NOMO-1 treated with DMSO at 0.1 percent for 48 hours (cell line): Measurements from ENCODE around the gene PTGES3L.
"Not testable (repeated sequence)": the region's sequence is repeated elsewhere in the genome, so short reads cannot be mapped to it uniquely, and the experiment has no call there.

ENCODE experiments used
- DNase-seq: peaks from one replicate; lab custom pipeline; 2025; ENCODE audit not compliant: unreplicated experiment; lab: John Stamatoyannopoulos, UW

The PTGES3L gene

GRCh38 chr17:42982266-42982665 is 2.4 kb upstream of the PTGES3L start:
- DNase-seq = no peak

GRCh38 chr17:42980766-42981397 is 1.0 kb upstream of the PTGES3L start:
- peak; percentile 38 for DNase-seq

- DNase-seq = peak; percentile 67
Observed at GRCh38 chr17:42980274-42980765, 440 bp upstream of the PTGES3L start, which contains the start of gene RUNDC1. TSS of gene RUNDC1 (plus strand) at chr17:42980565. CDS start at chr17:42980577, 12 bp downstream.

GRCh38 chr17:42975701-42976100 is 4.2 kb downstream of the PTGES3L start:
- DNase-seq = not testable (repeated sequence)

- no peak for DNase-seq
Observed at GRCh38 chr17:42975265-42975664, 4.6 kb downstream of the PTGES3L start.

- not testable (repeated sequence) for DNase-seq
Observed at GRCh38 chr17:42973323-42973722, 6.6 kb downstream of the PTGES3L start.

- no peak for DNase-seq
Observed at GRCh38 chr17:42971589-42971988, 8.3 kb downstream of the PTGES3L start.

- peak; percentile 50 for DNase-seq
Observed at GRCh38 chr17:42969001-42969581, 10.8 kb downstream of the PTGES3L start.

GRCh38 chr17:42967925-42968324 is 12.0 kb downstream of the PTGES3L start:
- no peak for DNase-seq

- DNase-seq = peak; percentile 91
Observed at GRCh38 chr17:42964161-42964932, 15.5 kb downstream of the PTGES3L start, which contains the start of gene AARSD1. TSS of gene AARSD1 (minus strand) at chr17:42964454. CDS start at chr17:42964440, 14 bp downstream.

DNA sequence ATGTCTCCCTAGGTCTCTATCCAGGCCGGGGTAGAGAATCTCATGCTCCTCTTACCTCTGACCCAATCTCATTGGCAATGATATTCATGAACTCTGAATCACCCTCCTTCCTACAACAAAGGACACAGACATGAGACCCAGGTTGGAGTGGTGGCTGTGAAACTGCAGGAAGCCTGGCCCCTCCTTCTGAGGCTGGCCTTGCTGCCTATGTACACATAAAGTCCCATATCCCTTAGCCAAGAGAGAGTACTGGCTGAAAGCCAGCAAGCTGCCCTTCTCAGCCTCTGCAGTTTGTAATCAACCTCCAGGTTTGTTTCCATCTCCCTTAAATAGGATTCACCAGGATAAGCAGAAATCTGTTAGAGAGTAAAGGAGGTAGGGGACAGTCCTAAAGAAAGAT is 26.2 kb downstream of the PTGES3L start:
- no peak for DNase-seq

GRCh38 chr17:42950044-42950783 is 29.7 kb downstream of the PTGES3L start:
- no peak for DNase-seq

- DNase-seq = no peak
Observed at GRCh38 chr17:42946812-42947211, 33.1 kb downstream of the PTGES3L start.

DNA sequence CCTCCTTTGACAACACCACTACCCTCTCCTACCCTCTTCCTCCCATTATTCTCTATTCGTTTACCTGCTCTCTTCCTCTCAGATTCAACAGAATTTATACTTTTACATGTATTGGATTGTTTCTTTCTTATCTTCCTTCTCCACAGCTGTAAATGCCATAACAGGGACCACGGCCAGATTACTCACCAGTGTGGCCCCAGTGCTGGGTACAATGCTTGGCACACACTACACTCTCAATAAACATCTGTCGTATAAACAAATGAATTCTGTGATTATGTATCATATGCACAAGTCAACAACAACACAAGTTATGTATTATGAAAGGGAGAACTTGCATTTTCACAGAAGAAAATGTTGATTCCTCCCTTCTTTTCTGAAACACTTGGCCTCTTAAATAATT is 35.7 kb downstream of the PTGES3L start:
- DNase-seq = no peak

DNA sequence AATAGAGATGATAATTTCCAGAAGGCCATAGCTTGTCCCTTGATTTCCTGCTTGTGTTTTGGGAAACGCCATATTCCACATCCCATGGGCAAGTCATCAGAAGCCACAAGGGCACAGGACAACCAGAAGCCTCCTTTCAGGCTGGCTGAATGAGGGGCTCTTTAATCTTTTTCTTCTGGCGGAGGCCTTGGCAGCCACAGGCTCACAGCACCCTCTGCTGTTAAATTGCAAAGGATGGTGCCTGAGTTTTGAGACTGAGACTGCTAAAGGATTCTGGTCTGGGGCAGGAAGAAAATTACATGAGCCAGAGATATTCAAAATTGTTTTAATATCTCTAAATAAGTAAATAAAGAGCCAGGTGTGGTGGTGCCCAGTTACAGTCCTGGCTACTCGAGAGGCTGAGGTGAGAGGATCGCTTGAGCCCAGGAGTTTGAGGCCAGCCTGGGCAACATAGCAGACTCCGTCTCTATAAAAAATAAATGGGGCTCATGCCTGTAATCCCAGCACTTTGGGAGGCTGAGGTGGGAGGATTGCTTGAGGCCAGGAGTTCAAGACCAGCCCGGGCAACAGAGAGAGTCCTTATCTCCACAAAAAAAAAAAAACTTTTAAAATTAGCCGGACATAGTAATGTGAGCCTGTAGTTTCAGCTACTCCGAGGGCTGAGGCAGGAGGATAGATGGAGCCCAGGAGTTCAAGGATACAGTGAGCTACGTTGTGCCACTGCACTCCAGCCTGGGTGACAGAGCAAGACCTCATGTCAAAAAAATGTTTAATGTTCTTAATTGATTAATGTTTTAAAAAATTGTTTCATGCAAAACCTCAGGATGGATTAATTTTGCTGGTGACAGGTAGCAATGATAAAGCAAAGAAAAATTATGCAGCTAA is 41.9 kb downstream of the PTGES3L start:
- DNase-seq = peak; percentile 55

- no peak for DNase-seq
Observed at GRCh38 chr17:42929497-42929844, 50.4 kb downstream of the PTGES3L start.

GRCh38 chr17:42928714-42929496 is 51.0 kb downstream of the PTGES3L start:
- DNase-seq = peak; percentile 97

DNA sequence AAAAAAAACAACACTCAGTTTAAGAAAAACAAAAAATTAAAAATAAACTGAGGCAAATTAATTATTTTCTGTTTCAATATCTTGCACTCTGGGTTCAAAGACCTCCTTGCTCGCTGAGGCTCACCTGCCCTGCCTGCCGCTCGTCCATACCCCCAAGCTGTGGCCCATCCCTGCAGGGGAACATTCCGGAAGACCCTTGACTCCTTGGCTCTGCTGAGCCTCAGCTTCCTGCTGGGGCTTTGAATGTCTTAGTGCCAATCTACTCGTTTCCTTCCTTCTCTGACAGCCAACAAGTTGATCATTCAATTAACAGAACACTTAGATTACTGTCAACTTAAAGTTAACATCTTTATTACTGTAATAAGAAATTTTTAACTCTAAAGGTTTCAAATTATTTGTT is 55.0 kb downstream of the PTGES3L start:
- no peak for DNase-seq

- DNase-seq = not testable (repeated sequence)
Observed at GRCh38 chr17:42923472-42923871, 56.4 kb downstream of the PTGES3L start.
